NCI-H345 treated with DMSO at 0.1 percent for 48 hours (cell line): ENCODE measurements around the gene ADAMTS16.
A peak's percentile ranks its signal among the peaks of the same experiment; 100 is the strongest.

ENCODE experiments used
- DNase-seq: peaks from one replicate; lab custom pipeline; 2025; ENCODE audit not compliant: unreplicated experiment; lab: John Stamatoyannopoulos, UW

Gene ADAMTS16

DNA sequence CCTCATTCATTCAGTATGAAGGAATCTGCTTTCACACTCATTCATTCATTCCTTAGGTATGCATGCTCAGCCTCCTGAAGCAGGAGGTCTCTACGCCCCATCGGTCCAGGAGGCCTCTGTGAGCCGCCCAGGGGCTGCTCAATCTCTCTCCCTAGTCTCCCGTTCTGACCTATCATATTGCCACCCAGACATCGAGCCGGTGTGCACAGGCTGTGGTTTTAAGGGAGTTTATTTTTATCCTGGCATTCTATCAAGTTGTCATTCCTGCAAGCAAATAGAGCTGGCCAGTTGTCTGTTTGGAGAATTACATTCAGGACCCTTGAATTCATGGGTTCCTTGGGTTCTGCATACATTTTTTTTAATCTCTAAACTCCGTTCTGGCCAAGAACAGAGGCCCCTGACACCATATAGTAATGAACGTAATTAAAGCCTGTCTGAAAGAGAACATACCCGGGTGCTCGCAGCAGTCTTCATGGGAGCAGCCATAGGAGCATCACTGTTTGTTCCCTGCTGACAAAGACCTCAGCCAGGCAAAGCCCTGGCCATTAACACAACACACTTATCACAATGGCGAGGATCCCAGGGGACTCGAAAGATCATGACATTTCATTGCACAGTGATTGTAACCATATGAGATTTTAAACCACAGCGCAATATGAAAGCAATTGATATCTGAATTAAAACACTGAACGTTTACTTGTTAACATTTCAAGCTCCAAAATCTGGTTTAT is 80.9 kb downstream of the ADAMTS16 start:
- DNase-seq, result no peak

DNA sequence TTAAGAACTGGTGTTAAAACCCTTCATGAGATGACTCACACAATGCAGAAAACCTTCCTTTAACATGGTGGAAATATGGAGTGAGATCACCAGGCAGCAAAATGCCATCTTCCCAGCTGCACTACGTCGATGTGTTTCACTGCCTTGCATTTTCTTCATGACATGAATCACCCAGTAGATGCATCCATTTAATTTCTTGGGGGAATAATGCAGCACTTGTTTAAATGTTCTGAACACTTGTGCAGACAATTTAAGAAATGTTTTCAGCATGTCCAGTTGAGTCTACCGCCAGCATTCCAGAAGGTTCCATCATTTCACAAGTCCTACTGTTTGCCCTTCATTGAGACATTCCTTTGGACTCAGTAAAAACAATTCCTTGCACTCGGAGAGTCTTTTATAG is 81.6 kb downstream of the ADAMTS16 start:
- DNase-seq, result no peak

DNA sequence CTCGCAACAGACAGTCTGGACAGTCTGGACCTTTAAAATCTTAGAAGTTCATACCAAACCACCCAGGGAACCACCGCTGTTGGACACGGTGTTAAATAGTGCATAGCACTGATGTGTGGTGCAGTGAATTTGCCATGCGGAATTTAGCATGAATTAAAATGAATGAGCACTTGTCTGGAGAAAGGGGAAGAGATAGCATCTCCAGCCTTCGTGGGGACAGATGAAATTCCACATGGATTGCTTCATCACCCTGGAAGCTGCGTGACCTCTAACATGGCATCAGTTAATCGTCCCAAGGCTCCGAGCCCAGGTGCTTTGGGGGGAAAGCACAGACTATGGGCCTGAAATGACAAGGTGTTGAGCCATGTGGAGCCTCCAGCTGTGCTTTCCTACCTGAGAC is 91.4 kb downstream of the ADAMTS16 start:
- no peak for DNase-seq

DNA sequence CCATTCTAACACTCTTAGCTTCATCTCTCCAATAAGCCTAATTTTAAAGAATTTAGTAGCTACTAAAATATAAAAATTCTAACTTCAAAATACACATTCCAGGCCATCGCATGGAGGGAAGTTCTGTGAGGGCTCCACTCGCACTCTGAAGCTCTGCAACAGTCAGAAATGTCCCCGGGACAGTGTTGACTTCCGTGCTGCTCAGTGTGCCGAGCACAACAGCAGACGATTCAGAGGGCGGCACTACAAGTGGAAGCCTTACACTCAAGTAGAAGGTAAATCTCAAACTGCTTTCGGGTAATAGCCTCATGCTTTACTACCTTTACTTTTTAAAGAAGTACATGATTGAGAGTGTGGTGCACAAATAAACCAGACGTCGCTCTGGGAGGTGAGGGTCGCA is 94.8 kb downstream of the ADAMTS16 start:
- DNase-seq, result no peak

DNA sequence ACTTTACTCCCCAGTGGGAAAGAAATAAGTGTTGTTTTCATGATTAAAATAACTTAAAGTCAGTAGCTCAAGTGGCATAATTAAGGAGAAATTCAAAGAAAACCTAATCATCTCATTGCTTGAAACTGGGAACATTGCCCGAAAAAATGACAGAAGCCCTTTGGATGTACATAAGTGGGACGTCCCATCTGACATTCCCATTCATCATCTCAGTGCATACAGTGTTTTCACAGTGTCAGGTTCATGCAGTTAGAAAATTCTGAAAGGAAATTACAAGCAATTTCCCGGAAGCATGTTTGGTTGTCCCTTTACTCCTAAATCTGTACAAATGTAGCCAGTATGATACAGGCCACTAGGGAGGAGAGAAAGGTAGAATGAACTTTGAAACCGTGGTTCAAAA is 95.6 kb downstream of the ADAMTS16 start:
- DNase-seq, result no peak

DNA sequence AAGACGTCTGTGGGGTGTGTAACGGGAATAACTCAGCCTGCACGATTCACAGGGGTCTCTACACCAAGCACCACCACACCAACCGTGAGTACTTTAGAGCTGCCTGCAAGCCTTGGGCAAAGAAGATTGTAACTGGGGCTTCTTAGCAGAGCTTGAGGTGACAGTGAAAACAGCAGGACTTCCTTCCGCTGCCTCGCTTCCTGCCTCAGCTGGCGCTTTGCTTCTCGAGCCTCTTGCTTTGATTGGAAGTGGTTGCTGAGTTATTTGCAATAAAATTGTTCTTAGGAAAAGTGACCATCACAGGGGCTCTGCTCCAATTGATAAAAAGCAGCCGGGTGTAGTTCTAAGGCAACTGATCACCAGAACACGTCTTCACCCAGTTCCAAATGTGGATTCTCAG is 99.1 kb downstream of the ADAMTS16 start:
- DNase-seq, result no peak

DNA sequence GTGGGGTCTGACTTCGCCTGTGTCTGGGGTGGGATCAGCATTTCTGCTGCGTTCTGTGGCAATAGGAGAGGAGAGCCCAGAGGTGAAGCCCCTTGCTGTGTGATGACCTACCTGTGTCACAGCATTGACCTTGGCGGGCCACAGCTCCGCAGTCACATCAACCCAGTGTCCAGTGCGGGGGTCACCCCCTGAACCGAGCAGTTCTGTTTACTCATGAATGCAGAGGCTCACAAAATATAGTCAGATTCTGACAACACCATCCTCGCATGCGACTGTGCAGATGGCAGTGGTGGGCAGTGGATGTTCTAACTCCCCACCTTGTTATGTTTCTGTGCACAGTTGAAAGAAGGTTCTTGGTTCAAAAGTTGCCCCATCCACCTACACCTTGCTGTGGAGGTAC is 100.1 kb downstream of the ADAMTS16 start:
- no peak for DNase-seq

DNA sequence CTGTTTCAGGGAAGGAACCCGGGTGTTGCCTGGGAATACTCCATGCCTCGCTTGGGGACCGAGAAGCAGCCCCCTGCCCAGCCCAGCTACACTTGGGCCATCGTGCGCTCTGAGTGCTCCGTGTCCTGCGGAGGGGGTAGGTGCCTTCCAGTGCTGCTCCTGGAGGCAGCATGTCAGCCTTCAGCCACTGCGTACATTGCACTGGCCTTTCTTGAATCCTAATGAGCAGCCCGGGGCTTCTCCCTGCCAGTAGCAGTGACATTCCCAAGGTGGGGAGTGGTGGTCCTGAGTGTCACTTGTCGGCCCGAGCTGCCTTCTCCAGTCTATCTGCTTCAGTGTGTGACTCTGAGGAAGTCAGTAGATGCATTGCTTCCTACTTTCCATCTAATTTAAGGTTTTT is 101.9 kb downstream of the ADAMTS16 start:
- no peak for DNase-seq

DNA sequence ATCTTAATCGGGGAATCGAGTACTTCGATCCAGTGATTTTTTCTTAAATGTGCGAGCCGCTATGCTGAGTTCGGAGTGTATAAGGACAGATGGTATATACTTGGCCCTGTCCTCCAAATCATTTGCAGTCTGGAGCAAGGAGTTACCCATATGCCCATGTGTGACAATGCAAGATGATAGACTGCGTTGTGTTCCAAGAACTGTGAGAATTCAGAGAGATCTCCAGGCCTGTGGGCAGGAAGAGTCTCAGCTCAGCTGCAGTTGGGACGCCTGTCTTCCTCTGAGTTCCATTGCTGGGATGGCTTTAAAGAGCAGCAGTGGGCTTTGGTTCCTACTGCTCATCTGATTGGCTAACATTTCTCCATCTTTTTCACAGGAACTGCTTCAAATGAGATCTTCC is 106.6 kb downstream of the ADAMTS16 start:
- DNase-seq, result no peak

DNA sequence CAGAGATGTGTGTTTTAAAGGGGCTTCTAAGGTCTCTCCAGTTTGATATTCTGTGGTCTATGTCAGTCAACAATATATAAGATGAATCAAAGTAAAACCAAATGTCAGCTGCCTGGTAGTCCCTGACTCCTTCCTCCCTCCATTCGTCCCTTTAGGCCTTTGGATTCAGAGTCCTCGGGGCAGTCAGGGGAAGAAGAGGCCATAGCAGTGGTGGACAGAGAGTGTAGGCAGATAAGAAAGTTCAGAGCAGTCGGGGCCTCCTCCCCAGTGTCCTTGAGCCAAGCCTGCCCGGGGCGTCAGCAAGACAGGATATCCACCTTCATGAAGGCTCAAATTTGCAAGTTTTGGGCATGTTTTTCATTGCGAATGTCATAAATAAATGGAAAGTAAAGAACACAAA is 110.6 kb downstream of the ADAMTS16 start:
- no peak for DNase-seq

DNA sequence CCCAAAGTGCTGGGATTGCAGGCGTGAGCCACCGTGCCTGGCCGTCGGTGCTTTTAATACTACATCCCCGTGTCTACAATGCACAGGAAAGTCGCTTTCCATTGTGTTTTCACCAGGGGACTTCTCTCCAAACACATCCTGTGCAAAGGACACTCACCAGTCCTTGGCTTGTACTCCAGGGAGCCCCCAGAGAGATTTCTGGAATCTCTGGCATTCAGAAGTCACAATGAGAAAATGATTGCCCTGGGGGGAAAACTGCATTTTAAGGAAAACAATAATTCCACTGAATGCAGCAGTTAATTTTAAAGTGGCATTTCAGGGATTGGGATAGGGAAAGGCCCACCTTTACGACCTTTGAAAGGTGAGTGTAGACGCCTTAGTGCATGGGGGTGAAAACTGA is 112.0 kb downstream of the ADAMTS16 start:
- DNase-seq, result no peak

DNA sequence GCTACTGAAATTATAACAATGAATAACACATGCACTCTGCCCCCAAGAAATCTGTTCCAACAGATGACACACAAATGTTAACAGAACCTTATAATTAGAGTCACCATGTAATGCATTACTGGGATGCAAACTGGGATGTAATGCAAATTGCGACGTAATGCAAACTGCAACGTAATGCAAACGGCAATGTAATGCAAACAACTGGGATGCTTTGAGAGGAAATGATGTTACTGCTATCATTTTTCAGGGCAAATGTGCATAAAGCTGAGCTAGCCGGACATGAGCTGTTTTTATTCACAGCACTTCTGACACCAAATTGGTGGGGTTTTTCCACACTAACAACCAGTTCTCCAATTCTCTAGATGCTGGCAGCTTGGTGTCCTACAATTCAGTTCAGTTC is 117.2 kb downstream of the ADAMTS16 start:
- no peak for DNase-seq

DNA sequence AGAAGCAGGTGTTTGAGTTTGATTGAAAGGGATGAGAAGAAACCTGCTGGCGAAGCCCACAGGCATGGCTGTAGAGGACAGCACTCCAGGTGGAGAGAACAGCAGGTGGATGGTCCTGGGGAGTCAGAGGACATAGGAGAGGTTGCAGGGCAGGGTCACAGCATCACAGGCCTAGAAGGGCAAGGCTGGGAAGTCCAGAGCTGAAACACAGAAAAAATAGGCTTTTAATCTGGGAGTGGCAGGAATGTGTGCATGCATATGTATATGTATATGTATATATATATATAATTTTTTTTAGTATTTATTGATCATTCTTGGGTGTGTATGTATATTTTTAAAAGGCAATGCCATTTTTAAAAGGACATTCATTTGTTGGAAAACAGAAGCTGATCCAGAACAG is 118.4 kb downstream of the ADAMTS16 start:
- no peak for DNase-seq

DNA sequence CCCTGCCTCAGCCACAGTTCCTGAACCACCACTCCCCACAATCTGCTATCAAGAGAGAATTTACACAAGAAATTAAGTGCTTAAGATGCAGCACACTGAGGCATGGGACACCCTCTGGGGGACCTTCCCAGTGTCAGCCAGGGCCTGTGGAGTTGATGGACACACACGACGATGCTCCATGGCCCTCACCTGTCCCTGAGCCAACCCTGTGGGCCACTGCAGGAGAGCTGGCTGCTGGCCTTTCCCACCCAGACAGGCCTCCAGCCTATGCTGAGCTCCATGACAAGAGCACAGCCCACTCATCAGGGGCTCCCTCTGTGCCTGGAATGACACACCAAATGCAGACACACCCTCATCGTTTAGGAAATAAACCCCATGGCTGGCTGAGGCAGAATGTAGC is 124.6 kb downstream of the ADAMTS16 start:
- no peak for DNase-seq

DNA sequence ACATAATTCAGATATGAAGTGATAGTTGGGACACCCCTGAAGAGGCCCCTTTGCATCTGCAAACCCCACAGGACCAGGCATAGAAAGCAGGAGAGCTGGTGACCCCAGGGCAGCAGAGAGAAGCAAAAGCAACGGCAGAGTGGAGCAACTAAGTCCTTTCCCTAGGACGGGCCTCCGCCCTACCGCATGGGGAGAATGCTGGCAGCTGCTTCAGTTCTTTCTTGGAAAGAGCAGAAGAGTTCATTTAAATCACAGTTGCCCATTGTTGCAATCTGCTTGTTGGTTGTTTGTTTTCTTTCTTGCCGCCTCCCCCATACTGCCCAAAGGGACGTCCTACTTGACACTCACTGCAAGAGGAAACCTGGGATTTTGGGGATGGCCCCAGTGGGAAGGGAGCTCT is 126.2 kb downstream of the ADAMTS16 start:
- DNase-seq, result no peak

DNA sequence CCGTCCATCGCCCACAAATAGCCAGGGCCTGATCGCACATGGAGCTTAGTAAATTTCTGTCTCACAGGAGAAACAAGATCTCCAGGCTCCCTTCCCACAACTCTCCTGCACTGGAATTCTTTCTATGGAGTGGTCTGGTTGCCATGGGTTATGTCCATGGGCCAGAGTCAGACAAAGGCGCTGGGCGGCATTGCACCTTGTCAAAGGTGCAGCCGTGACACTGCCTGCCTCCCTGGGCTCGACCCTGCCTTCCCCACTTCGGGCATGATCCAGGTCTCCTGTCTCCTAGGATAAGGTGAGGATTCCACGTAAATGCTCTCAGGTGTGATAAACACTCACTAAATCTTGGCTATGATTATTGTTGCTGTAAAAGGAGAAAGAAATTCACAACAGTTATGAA is 130.0 kb downstream of the ADAMTS16 start:
- no peak for DNase-seq

DNA sequence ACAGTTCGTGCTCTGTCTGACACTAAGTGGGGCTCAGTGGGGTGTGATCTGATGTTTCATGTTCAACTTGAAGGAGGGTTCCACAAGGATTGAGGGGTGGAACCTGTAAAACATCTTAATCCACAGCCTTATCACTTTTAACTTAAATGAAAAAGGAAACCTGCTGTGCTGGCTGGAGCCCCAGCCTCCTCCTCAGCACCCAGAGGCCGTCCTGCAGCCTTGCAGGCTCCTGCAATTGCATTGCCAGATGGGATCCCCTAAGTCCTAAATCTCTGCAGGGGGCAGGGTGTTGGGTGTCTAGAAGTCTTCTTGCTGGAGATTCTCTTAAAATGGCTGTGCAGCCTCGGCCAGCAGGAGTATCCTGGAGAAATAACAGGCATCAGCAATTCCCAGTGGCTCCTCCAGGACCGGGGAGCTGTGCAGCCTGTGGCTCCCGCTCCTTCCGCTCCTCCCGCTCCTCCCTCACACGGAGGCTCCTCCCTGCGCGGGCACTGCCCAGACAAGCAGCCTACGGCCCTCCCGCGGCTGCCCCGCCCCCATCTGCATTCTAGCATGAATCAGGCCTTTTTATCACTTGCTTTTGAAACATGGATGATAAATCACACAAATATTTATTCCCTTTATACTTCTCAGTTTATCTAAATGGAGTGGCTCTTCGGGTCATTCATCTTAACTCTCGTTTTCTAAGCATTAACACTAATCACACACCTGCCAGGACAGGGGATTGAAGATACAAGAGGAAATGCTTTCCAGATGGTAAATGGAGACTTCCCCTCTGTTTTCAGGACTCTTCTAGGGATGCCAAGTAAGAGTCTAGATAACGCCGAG is 131.0 kb downstream of the ADAMTS16 start:
- peak; percentile 85 for DNase-seq

DNA sequence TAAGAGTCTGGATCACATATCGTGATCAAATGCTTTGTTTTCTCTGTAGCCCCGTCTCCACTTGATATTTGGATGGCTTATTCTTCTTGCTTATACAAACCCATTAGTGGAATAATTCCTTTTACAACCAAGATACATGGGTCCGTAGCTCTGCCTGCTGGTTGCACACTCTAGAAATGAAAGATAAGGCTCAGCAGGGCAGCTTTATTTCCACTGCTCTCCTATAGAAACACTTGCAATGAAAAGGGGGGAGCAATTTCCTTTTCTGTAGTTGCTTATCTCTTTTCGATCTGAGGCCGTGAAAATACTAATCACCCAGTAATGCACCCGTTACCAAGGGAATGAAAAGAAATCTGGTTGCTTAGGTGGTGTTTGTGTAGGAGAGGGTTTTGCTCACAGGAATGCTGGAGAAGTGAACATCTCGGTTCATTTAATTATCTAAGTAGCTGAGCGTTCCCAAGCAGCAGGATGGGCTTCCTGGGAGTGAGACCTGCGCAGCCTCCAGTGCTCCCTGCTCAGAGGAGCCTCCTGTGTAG is 131.7 kb downstream of the ADAMTS16 start:
- DNase-seq, result no peak

DNA sequence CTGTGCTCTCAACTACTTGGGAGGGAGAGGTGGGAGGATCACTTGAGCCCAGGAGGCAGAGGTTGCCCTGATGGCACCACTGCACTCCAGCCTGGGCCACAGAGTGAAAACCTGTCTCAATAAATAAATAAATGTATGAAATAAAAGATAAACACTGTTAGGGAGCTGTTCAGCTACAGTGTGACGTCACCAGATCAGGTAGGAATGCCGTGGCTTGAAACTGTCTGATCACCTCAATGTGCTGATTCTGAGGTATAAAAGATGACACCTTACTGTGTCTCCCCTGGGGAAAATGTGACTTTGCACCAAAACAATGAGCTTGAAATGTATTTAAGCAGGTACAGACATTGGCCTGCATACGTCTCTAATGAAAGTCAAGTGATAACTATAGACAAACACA is 133.3 kb downstream of the ADAMTS16 start:
- DNase-seq, result no peak

DNA sequence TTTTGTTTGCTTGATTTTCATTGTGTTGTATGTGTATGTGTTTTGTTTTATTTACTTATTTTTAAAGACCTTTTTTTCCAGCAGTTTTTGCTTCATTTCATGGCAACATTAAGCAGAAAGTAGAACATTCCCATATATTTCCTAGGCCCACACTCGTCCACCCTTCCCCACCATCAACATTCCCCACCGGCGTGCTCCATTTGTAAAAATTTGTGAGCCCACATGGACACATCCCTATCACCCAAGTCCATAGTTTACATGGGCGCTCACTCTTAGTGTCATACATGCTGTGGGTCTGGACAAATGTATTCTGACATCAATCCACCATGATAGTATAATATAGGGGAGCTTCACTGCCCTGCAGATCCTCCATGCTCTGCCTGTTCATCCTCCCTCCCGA is 133.8 kb downstream of the ADAMTS16 start:
- no peak for DNase-seq

DNA sequence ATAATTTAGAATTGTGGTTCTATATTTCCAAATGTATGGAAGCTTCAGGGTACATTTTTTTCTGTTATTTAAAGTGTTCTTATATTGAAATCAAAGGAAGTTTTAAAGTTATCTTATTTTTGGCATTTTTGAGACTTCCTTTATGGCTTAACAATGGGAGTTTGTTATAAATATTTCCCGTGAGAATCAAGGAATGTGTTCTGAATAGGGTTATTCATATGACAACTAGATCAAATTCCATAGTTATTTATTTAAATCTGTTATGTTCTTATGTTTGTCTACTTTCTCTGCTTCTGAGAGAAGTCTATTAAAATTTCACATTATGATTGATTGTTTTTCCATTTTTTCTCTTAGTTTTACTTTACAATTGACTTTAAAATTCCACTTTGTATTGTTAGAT is 135.1 kb downstream of the ADAMTS16 start:
- no peak for DNase-seq

DNA sequence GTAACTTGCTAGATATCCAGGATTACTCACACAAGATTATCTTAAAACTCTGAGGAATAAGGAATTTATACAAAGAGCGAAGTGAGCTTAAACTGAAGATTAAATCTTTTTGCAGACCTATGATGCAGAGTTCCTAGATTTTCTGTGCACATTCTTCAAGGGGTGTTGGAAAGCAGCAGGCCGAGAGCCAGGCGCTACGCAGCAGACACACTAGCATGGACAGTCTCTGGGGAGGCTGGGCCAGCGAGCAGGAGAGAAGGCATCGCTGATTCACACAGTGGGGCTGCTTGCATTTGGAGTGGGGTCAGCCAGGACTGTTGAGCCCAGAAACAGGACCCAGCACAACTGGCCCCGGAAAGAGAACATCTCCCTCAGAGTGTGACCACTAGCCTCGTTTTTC is 136.3 kb downstream of the ADAMTS16 start:
- no peak for DNase-seq
